AG08396 (cell line): Measurements from ENCODE around the gene TRAPPC2B.
"Not testable (repeated sequence)": the region's sequence is repeated elsewhere in the genome, so short reads cannot be mapped to it uniquely, and the experiment has no call there.

Source experiments
- DNase-seq: peaks from one replicate; pipeline ENCODE4 v3.0.0; 2012; ENCODE audit warnings: low spot score, mixed read lengths

The TRAPPC2B gene

DNA sequence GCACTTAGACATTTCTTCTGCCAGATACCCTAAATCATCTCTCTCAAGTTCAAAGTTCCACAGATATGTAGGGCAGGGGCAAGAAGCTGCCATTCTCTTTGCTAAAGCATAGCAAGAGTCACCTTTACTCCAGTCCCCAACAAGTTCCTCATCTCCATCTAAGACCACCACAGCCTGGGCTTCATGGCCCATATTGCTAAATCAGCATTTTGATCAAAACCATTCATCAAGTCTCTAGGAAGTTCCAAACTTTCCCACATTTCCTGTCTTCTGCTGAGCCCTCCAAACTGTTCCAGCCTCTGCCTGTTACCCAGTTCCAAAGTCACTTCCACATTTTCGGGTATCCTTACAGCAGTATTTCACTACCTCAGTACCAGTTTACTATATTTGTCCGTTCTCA, 11.3 kb downstream of the TRAPPC2B start:
- DNase-seq, result not testable (repeated sequence)

DNA sequence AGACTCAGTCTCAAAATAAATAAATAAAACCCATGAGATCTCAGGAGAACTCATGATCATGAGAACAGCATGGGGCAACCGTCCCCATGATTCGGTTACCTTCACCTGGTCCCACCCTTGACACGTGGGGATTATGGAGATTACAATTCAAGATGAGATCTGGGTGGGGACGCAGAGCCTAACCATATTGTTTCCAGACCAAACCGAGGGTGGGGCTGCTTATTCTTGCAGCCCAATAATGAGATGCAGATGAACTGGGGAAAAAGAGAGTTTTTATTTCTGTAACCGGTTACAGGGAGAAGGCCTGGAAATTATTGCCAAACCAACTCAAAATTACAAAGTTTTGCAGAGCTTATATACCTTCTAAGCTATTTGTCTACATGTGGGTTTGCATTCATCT, 12.8 kb downstream of the TRAPPC2B start:
- DNase-seq, result no peak

DNA sequence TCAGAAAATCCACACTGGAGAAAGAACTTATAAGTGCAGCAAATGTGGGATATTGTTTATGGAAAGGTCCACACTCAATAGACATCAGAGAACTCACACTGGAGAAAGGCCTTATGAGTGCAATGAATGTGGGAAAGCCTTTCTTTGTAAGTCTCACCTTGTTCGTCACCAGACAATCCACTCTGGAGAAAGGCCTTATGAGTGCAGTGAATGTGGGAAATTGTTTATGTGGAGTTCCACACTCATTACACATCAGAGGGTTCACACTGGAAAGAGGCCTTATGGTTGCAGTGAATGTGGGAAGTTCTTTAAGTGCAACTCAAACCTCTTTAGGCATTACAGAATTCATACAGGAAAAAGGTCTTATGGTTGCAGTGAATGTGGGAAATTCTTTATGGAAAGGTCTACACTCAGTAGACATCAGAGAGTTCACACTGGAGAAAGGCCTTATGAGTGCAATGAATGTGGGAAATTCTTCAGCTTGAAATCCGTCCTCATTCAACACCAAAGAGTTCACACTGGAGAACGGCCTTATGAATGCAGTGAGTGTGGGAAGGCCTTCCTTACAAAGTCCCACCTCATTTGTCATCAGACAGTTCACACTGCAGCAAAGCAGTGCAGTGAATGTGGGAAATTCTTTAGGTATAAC, 14.3 kb downstream of the TRAPPC2B start:
- DNase-seq, result no peak

DNA sequence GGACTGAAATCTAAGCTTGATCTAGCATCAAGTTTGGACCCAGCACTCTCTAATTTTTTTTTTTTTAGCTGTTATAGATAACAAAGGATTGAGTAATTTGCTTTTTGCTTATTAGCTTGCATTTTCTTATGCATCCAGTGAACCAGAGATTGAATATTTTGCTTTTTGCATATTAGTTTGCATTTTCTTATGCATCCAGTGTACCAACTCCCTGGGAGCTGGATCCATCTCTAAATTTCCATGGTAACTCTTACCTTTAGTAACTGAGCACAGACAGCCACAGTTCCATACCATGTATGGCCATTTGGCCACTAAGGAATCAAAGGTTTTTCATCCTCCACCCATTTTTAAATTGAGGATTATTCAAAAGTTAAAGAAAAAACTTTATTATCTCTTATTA, 17.6 kb downstream of the TRAPPC2B start:
- DNase-seq, result no peak

DNA sequence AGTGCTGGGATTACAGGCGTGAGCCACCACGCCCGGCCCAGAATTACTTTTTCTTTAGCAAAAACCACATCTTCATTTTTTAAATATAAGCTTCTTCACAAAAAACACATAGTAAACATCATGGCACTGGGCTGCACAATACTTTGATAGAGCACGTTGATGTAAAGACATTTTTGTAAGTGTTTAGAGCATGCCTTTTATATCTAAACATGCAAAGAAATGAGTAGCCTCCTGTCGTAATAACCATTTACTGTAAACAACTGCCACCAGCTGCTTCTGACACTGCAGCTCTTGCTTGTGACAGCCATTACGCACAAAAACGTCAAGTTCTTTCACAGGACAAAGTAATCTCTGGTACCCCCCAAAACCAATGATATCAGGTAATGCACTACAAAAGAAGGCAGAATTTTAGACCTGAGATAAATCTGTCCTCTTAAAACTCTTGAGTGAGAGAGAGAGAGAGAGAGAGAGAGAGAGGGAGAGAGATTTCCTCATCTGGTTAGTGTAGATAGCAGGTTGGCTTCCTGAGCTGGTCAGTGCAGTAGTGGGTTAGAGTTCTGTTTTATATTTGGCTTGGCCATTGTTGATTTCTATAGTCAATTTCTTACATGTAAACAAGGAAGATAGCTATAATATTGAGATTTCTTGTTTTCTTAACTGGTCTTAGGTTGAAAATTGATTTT, 19.6 kb downstream of the TRAPPC2B start:
- no peak for DNase-seq

DNA sequence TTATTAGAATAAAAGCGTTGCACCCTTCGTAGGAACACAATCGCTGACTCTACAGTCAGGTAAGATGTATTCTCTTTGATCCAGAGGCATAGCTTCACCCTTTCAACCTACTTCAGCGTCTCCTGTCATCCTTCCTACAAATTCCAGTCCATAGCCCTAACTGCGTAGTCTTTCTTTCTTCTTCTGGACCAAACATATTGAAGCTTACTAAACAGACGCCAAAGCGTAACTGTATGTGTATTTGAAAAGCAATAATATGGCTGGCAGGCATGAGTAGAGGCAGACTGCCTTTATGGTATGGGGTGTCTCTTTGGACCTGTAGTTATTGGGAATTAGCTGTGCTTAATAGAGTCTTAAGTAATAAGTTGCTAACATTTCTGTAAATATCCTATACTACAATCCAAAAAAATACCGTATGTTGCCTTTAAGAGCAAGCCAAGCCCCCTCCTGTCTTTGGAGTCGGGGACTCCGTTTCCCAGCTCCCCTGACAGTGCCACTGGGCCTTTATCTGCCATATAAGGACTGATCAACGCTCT, 25.9 kb downstream of the TRAPPC2B start:
- DNase-seq, result no peak

DNA sequence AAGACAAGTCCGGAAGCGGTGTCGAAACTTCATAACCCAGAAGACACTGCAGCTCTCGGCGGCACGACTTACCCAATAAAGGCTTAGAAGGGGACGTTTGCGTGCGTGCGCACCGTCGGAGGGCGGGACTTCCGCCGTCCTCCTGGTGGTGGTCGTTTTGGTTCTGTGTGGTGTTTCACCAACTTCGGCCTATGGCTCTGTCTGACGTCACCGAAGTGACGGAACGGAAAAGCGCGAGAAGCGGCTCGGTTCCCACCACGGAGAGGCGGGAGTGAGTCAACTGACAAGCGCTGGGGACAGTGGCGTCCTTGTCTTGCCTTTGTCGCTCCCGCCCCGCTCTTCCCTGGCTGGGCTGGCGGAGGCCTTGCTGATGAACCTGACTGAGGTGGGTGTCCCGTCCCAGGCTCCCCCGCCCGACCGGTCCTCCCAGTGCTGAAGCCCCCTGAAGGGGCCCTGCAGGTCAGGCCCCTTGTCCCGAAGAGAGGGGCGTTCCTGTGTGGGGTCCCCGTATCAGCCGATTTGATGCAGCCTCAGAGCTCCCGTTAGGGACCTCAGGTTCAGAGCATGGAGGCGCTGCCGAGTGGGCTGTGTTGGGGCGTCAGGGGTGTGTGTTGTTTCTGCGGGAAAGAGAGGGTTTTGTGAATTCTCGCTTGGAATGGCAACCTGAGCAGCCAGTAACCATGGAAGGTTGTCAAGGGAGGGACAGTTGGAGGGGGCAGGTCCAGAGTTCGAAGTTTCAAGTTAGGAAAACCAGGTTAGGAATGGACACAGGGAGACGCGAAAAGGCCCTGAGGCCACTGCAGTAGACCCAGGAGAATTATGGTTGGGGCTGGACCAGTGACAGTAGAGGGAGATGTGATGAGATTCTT, 26.6 kb downstream of the TRAPPC2B start, which contains the start of gene ZNF548:
TSS of gene ZNF548 (plus strand) at position 125 of the 869 bp plus-strand sequence. CDS start at position 371, 246 bp downstream.
- DNase-seq, result peak; percentile 94

DNA sequence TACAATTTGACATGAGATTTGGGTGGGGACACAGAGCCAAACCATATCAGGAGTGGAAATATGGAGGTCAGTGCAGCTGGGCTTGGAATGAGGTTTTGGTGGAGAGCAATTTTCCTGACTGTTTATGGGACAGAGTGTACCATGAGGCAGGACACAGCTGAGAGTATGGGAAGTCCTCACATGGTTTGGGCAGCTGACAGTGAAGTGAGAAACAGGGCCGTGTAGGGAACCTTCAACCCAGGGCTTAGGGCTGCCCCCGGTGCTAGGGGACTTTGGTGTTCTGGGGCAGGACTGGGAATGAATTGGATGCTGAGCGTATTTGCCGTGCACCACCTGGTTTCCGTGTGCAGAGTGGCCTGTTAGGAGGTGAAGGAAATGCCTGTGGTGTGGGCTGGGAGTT, 32.4 kb downstream of the TRAPPC2B start:
- DNase-seq, result no peak

DNA sequence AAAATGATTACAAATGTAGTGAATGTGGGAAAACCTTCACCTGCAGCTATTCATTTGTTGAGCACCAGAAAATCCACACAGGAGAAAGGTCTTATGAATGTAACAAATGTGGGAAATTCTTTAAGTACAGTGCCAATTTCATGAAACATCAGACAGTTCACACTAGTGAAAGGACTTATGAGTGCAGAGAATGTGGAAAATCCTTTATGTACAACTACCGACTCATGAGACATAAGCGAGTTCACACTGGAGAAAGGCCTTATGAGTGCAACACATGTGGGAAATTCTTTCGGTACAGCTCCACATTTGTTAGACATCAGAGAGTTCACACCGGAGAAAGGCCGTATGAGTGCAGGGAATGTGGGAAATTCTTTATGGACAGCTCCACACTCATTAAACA, 35.5 kb downstream of the TRAPPC2B start:
- no peak for DNase-seq

DNA sequence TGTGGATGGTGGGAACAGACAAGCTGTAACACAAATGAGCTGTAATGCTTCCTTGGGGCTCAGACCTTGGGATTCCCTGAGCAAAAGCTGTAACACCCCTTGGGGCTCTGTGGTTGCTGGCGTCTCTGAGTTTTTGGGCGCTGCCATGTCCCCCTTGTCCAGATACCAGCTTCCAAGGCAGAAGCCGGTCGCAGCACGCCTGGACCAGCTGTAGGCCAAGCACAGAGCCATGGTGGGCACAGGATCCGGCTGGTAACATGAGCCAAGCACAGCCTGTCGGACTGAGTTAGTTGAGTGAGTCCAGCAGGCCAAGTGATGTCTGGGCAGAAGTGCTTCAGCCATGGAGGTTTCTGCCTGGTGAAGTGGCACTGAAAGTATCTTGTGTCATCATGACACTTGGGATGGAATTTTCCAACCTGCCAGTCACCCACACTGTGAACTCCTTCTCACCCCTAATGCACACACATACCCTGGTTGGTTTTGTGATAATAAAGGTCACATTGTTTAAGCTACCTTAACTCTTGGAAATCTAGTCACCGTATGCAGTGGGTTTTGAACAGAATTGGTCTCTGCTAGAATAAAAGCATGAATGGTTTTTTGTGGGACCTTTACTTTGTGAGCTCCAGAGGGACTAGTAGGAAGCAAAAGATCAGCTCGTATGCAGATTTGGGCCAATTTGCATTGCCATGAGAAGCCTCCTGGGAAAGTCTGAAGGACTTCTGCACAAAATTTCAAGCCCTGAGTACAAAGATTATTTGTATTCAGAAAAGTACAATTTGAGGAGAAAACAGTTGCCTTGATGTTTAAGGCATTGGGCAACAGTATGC, 40.6 kb downstream of the TRAPPC2B start:
- DNase-seq, result no peak

DNA sequence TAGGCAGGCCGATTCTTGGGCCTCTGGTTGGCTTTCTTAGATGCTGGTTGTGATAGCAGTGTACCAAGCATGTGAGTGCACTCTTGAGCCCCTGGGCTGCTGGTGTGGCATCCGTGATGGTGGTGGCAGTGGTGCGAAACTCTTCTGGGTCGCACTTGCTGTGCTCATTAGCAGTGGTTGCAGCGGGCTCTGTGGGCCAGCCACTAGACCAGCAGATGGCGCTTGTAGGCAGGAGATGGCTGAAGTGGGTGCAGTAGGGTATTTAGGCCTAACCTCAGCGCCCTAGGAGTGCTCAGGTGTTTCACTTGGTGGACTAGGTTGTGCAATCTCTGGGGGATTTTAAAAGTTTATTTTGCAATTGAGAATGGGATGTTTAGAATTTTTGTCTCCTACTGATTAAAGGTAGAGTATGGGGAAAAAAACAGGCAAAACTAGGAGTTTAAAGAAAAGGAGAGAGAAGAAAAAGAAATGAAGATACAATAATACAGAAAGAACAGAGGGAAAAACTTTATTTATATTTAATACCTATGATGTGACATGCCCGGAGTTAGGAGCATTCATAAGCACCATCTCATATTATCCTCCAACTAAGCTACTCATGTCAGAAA, 43.3 kb downstream of the TRAPPC2B start:
- peak; percentile 77 for DNase-seq

DNA sequence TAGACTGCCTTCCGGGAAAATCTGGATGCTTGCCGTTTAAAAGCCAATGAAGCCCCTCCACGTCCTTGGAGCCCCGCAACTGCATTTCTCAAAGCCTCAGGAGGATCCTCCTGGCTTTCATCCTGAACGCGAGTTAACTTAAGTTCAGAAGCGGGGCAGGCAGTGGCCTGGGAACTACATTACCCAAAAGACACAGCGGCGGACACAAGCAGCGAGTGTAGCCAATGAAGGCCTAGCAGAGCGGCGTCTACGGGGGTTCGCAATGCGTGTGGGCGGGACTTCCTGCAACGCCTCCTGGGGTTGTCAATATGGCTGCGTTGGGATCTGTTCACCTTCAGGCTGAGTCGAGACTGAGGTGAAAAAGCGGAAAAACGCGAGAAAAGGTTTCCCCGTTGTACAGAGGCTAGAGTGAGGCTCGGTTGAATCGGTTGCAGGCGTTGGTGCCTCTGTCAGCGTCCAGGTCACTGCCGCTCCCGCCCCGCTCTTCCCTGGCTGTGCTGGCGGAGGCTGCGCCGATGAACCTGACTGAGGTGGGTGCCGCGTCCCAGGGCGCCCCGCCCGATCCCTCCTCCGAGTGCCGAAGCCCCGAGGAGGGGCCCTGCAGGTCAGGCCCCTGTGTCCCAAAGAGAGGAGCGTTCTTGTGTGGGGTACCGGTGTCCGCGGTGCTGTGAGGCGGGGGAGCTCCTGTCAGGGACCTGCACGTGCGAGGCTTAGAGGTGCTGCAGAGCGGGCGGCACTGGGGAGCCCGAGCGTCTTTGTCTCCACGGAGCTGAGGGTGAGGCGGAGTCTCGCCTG, 47.7 kb downstream of the TRAPPC2B start, which contains the start of gene ZNF17:
TSS of gene ZNF17 (plus strand) at position 285 of the 795 bp plus-strand sequence. CDS start 2,455 bp downstream, outside the sequence.
- peak; percentile 94 for DNase-seq
